Measurements from ENCODE around the gene CALML6.
A peak's percentile ranks its signal among the peaks of the same experiment; 100 is the strongest.

Gene CALML6

GRCh38 chr1:1938613-1939295, 23.7 kb downstream of the CALML6 start:
- in situ Hi-C loops (cut with MboI; ENCODE audit: low pct_unique_long_range_greater_than_20kb, low sequenced_read_pairs): no loop called here
- no peak for DNase-seq

- in situ Hi-C loops (cut with MboI; ENCODE audit: low pct_unique_long_range_greater_than_20kb, low sequenced_read_pairs): no loop called here
- DNase-seq: no peak
Measured at GRCh38 chr1:1939296-1940122, 24.4 kb downstream of the CALML6 start.

DNA sequence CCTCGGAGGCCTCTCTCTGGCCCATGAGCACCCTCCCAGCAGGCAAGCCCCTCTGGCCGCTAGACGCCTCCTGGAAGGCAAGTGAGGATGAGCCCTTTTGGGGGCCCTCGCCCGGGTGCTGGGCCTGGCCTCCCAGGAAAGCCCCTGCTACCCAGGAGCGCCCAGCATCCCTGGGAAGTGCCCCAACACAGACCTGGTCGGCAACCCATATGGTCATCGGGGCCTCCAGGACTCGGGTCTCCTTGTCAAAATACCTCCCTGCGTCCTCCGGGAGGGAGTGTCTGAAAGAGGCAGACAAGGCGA, 25.0 kb downstream of the CALML6 start:
- in situ Hi-C loops (cut with MboI; ENCODE audit: low pct_unique_long_range_greater_than_20kb, low sequenced_read_pairs): no loop called here
- no peak for DNase-seq

DNA sequence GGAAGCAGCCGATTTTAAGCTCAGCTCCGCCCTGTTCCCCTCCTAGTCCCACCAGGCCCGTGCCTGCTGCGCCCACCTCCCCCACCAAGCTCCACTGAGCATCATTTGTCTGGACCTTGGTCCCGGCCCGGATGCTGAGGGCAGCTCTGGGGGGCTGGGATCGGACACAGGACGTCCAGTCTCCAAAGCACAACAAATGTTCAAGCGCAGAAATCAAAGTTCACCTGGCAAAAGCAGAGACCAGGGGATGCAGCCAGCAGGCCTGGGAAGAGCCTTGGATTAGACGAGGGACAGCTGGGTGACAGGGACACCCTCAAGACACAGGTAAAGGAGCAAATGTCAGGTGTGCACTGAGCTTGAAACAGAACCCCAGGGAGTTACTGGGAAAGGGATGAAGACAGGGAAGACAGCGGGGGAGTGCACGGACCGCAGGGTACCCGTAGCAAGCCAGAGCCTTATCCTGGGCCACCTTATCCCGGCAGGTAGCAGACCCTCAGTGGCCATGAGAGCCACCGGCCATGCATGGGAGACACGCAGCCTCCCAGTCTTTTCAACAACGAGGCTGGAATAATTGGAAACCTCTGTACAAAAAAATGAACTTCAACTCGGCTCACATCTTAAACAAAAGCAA, 26.3 kb downstream of the CALML6 start:
- no peak for DNase-seq
- in situ Hi-C loops (cut with MboI; ENCODE audit: low pct_unique_long_range_greater_than_20kb, low sequenced_read_pairs): no loop called here

DNA sequence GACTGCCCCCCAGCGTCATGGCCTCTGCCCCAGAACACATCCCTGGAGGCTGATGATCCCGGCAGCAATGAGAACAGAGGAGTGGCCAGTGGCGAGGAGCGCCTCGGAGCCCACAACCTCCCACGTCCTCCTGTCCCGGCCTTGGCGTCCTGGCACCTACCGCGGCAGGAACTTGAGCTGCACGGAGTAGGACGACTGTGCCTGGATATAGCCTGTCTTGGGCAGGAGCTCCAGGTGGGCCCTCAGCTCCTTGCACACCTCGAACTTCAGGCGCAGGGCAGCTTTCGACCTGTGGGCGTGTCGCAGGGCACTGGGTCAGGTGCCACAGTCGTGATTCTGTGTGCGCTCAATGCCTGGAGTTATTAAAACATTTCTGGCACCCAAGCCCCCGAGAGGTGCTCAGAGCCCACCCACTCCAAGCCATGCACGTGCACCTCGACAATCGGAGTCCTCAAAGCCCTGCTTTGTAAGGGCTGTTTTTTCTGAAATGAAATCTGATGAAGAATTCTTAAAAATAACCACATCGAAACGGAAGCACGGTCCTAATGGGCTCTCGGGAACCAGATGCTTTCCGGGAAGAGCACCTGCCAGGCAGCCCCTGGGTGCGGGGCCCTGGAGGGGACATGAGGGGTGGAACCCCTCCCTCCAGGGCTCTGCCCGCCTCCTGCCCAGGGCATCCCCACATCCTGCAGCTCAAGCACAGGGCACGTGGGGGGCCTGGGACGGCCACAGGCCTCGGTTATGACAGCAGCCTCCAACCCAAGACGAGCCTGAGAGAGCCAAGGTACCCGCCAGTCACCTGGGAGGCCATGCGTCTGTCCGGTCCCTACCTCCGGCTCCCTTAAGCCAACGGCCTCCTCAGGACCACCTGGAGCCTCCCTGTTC, 27.1 kb downstream of the CALML6 start:
- DNase-seq: no peak
- in situ Hi-C loops (cut with MboI; ENCODE audit: low pct_unique_long_range_greater_than_20kb, low sequenced_read_pairs): no loop called here

- no peak for DNase-seq
- in situ Hi-C loops (cut with MboI; ENCODE audit: low pct_unique_long_range_greater_than_20kb, low sequenced_read_pairs): no loop called here
Measured at GRCh38 chr1:1942753-1943656, 27.9 kb downstream of the CALML6 start.

- in situ Hi-C loops (cut with MboI; ENCODE audit: low pct_unique_long_range_greater_than_20kb, low sequenced_read_pairs): no loop called here
- DNase-seq: peak; percentile 59
Measured at GRCh38 chr1:1943834-1944570, 28.9 kb downstream of the CALML6 start.

- in situ Hi-C loops (cut with MboI; ENCODE audit: low pct_unique_long_range_greater_than_20kb, low sequenced_read_pairs): no loop called here
- DNase-seq: no peak
Measured at GRCh38 chr1:1945782-1946393, 30.8 kb downstream of the CALML6 start.

DNA sequence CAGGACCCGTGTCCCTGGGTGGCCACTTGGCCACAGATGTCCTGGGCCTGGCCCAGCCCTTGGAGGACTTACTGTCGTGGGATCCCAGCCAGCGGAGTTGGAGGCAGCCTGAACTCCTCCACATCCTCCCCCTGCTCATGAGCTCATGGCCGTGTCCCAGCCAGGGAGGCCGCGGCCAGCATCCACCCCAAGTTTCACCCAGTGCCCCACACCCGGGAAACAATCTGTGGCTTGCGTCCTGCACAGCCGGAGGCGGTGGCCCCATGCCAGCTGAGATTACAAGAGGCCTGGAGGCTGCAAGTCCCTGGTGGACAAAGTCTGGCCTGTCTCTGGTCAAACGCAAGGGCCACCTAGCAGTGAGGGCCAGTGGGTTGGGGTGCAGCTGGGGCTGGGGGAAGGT, 31.5 kb downstream of the CALML6 start:
- in situ Hi-C loops (cut with MboI; ENCODE audit: low pct_unique_long_range_greater_than_20kb, low sequenced_read_pairs): no loop called here
- DNase-seq: no peak

- in situ Hi-C loops (cut with MboI; ENCODE audit: low pct_unique_long_range_greater_than_20kb, low sequenced_read_pairs): no loop called here
- DNase-seq: no peak
Measured at GRCh38 chr1:1947493-1947892, 32.4 kb downstream of the CALML6 start.

DNA sequence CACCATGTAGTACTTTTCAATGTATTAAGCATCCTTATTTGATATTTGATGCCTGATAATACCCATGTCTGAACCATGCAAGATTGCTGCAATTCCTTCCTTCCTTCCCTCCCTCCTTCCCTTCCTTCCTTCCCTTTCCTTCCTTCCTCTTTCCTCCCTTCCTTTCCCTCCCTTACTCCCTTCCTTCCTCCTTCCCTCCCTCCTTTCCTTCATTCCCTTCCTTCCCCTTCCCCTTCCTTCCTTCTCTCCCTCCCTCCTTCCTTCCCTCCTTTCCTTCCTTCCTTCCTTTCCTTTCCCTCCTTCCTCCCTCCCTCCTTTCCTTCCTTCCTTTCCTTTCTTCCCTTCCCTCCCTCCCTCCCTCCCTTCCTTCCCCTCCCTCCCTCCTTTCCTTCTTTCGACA, 33.7 kb downstream of the CALML6 start:
- in situ Hi-C loops (cut with MboI; ENCODE audit: low pct_unique_long_range_greater_than_20kb, low sequenced_read_pairs): no loop called here
- no peak for DNase-seq

DNA sequence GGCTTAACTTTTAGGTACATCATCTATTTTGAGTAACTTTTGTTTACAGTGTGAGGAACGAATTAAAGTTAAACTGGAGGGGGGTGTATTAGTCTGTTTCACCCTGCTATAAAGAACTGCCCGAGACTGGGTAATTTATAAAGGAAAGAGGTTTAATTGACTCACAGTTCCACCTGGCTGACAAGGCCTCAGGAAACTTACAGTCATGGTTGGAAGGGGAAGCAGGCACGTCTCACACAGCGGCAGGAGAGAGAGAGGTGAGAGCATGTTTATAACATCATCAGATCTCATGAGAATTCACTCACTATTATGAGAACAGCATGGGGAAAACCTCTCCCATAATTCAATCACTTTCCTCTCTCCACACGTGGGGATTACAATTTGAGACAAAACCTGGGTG, 35.9 kb downstream of the CALML6 start:
- in situ Hi-C loops (cut with MboI; ENCODE audit: low pct_unique_long_range_greater_than_20kb, low sequenced_read_pairs): loop anchor here (10.0 kb wide), 1 partner anchor 94 kb away; no protein-coding TSS in a partner anchor
- no peak for DNase-seq

DNA sequence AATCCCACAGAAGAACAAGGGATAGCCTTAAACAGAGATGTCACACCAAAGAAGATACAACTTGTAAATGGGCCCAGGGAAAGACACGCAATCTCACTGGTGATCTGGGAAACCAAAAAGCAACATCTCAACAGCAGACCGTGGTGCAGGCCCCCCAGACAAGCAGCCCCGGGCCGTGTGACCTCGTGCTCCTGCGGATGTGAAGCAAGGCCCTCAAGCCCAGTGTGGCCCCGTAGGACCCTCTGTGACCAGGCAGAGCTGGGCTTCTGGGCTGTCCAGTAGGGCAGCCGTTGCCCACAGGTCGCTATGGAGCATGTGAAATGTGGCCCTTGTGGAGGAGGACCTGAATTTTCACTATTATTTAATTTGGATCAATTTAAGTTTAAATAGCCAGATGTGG, 39.0 kb downstream of the CALML6 start:
- in situ Hi-C loops (cut with MboI; ENCODE audit: low pct_unique_long_range_greater_than_20kb, low sequenced_read_pairs): loop anchor here (10.0 kb wide), 1 partner anchor 91 kb away; no protein-coding TSS in a partner anchor
- DNase-seq: no peak

DNA sequence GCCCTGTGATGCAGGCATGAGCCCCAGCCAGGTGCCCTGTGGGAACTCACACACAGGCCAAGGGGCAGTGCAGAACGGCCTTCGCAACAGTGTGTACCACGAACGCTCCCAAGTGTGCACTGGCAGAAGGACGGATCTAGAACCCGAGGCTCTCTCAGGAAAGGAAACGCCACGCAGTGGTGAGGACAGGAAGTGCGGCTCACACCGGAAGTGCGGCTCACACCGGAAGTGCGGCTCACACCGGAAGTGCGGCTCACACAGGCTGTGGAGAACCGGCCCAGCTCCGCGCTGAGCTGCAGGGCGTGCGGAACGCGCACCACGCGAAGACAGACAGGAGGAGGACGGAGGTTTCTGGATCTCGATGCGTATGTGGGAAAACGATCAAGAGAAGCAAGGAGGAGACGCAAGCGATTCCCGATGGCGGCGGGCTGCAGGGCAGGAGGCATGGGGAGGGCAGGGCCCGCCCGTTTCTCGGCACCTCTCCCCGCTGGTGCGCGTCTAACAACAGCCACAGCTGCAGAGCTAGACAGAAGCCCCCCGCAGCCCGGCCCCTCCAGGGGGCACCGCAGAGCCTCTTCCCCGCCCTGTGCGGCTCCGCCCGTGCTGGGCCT, 39.9 kb downstream of the CALML6 start:
- peak; percentile 31 for DNase-seq
- in situ Hi-C loops (cut with MboI; ENCODE audit: low pct_unique_long_range_greater_than_20kb, low sequenced_read_pairs): loop anchor here (10.0 kb wide), 1 partner anchor 90 kb away; no protein-coding TSS in a partner anchor

GRCh38 chr1:1955621-1956094, 40.6 kb downstream of the CALML6 start:
- DNase-seq: no peak
- in situ Hi-C loops (cut with MboI; ENCODE audit: low pct_unique_long_range_greater_than_20kb, low sequenced_read_pairs): loop anchor here (10.0 kb wide), 1 partner anchor 89 kb away; no protein-coding TSS in a partner anchor

- in situ Hi-C loops (cut with MboI; ENCODE audit: low pct_unique_long_range_greater_than_20kb, low sequenced_read_pairs): loop anchor here (10.0 kb wide), 1 partner anchor 89 kb away; no protein-coding TSS in a partner anchor
- no peak for DNase-seq
Measured at GRCh38 chr1:1956101-1956500, 41.0 kb downstream of the CALML6 start.
